ENCODE results near the gene RSAD1. TPM values are rescaled to one million over a fixed set of nuclear protein-coding genes. Genes with fewer than 3 reads are reported as not detected.

RSAD1 gene
- total and polyA plus RNA-seq, 4 donors = 10.8 to 22.7 (median 18.6) TPM

DNA sequence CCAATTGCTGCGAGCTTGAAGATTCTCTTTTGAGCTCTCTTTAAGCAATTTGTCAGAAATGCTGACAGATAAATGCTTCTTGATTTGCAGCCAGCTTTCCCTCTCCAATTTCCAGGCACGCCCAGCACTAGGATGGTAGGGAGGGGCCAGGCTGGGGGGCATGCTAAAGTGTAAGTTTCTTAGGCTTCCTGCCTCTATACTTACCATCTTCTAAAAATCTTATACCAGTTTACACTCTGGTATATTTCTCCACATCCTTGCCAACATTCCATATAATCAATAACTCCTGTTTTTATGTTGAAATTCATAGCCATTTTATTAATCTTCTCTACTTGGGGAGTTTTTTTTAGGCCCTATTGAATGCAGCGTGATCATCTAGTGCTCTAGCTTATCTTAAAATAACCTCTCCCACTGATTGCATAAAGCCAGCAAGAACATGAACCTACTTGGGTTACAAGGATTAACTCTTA is 35.1 kb upstream of the RSAD1 start:
- Histone ChIP-seq H3K4me1 (ENCODE audit: control insufficient read depth in 4 of 4, insufficient read depth in 4 of 4, low read length in 3 of 4) (peaks cover 6 to 41% (median 30%) of the 10 kb centered on the region in 4 donors), H3K36me3 (ENCODE audit: control insufficient read depth in 4 of 4, insufficient read depth in 3 of 4, low read depth in 1 of 4, low read length in 3 of 4) (no peaks in the 10 kb centered on the region), H3K9me3 (ENCODE audit: control insufficient read depth in 4 of 4, low read length in 3 of 4) (no peaks in the 10 kb centered on the region), H3K27ac (ENCODE audit: low read depth in 1 of 2, low read length in 2 of 2) (no peak overlapping the region), H3K9ac (ENCODE audit: low read depth in 1 of 2, low read length in 2 of 2) (no peak overlapping the region), H3K27me3 (ENCODE audit: control insufficient read depth in 4 of 4, insufficient read depth in 4 of 4, low read length in 3 of 4) (no peaks in the 10 kb centered on the region), H3K4me3 (ENCODE audit: low read depth in 1 of 3, low read length in 3 of 3) (no peak overlapping the region)
- TF ChIP-seq TAF1 (conservative IDR thresholded peaks at IDR 0.05) = no peak
- TF ChIP-seq HNF4A (conservative IDR thresholded peaks at IDR 0.05) = no peak
- TF ChIP-seq RXRA (IDR thresholded peaks at IDR 0.05) = no peak
- TF ChIP-seq JUND (IDR thresholded peaks at IDR 0.05) = no peak
- no peak for TF ChIP-seq SP1 (IDR thresholded peaks at IDR 0.05)
- no peak for TF ChIP-seq RAD21 (IDR thresholded peaks at IDR 0.05)
- TF ChIP-seq FOXA2 (IDR thresholded peaks at IDR 0.05) = no peak
- no peak for TF ChIP-seq GABPA (IDR thresholded peaks at IDR 0.05 in 1 of 2, conservative IDR thresholded peaks at IDR 0.05 in 1 of 2)
- TF ChIP-seq, protein P1, sequence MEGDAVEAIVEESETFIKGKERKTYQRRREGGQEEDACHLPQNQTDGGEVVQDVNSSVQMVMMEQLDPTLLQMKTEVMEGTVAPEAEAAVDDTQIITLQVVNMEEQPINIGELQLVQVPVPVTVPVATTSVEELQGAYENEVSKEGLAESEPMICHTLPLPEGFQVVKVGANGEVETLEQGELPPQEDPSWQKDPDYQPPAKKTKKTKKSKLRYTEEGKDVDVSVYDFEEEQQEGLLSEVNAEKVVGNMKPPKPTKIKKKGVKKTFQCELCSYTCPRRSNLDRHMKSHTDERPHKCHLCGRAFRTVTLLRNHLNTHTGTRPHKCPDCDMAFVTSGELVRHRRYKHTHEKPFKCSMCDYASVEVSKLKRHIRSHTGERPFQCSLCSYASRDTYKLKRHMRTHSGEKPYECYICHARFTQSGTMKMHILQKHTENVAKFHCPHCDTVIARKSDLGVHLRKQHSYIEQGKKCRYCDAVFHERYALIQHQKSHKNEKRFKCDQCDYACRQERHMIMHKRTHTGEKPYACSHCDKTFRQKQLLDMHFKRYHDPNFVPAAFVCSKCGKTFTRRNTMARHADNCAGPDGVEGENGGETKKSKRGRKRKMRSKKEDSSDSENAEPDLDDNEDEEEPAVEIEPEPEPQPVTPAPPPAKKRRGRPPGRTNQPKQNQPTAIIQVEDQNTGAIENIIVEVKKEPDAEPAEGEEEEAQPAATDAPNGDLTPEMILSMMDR (IDR thresholded peaks at IDR 0.05; ENCODE audit: low read depth, low read length, missing input control) = no peak
- no peak for TF ChIP-seq YY1 (IDR thresholded peaks at IDR 0.05)
- TF ChIP-seq, protein P2, sequence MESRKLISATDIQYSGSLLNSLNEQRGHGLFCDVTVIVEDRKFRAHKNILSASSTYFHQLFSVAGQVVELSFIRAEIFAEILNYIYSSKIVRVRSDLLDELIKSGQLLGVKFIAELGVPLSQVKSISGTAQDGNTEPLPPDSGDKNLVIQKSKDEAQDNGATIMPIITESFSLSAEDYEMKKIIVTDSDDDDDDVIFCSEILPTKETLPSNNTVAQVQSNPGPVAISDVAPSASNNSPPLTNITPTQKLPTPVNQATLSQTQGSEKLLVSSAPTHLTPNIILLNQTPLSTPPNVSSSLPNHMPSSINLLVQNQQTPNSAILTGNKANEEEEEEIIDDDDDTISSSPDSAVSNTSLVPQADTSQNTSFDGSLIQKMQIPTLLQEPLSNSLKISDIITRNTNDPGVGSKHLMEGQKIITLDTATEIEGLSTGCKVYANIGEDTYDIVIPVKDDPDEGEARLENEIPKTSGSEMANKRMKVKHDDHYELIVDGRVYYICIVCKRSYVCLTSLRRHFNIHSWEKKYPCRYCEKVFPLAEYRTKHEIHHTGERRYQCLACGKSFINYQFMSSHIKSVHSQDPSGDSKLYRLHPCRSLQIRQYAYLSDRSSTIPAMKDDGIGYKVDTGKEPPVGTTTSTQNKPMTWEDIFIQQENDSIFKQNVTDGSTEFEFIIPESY (IDR thresholded peaks at IDR 0.05) = no peak
- TF ChIP-seq HNF4G (IDR thresholded peaks at IDR 0.05) = no peak
- TF ChIP-seq EGR1 (IDR thresholded peaks at IDR 0.05; ENCODE audit: low read depth in 2 of 2) = no peak
- TF ChIP-seq FOXA1 (IDR thresholded peaks at IDR 0.05) = no peak
- TF ChIP-seq, protein P3, sequence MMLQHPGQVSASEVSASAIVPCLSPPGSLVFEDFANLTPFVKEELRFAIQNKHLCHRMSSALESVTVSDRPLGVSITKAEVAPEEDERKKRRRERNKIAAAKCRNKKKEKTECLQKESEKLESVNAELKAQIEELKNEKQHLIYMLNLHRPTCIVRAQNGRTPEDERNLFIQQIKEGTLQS (IDR thresholded peaks at IDR 0.05) = no peak
- TF ChIP-seq NR2F2 (IDR thresholded peaks at IDR 0.05) = no peak
- TF ChIP-seq, protein P4, sequence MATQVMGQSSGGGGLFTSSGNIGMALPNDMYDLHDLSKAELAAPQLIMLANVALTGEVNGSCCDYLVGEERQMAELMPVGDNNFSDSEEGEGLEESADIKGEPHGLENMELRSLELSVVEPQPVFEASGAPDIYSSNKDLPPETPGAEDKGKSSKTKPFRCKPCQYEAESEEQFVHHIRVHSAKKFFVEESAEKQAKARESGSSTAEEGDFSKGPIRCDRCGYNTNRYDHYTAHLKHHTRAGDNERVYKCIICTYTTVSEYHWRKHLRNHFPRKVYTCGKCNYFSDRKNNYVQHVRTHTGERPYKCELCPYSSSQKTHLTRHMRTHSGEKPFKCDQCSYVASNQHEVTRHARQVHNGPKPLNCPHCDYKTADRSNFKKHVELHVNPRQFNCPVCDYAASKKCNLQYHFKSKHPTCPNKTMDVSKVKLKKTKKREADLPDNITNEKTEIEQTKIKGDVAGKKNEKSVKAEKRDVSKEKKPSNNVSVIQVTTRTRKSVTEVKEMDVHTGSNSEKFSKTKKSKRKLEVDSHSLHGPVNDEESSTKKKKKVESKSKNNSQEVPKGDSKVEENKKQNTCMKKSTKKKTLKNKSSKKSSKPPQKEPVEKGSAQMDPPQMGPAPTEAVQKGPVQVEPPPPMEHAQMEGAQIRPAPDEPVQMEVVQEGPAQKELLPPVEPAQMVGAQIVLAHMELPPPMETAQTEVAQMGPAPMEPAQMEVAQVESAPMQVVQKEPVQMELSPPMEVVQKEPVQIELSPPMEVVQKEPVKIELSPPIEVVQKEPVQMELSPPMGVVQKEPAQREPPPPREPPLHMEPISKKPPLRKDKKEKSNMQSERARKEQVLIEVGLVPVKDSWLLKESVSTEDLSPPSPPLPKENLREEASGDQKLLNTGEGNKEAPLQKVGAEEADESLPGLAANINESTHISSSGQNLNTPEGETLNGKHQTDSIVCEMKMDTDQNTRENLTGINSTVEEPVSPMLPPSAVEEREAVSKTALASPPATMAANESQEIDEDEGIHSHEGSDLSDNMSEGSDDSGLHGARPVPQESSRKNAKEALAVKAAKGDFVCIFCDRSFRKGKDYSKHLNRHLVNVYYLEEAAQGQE (IDR thresholded peaks at IDR 0.05) = no peak
- no peak for DNase-seq (ENCODE audit: low spot score)
- 28% methylated on average over 3 of the region's 3 CpGs for WGBS

Data from liver (tissue), 9 donors.